ENCODE measurements around the gene GREB1L.

Gene GREB1L

DNA sequence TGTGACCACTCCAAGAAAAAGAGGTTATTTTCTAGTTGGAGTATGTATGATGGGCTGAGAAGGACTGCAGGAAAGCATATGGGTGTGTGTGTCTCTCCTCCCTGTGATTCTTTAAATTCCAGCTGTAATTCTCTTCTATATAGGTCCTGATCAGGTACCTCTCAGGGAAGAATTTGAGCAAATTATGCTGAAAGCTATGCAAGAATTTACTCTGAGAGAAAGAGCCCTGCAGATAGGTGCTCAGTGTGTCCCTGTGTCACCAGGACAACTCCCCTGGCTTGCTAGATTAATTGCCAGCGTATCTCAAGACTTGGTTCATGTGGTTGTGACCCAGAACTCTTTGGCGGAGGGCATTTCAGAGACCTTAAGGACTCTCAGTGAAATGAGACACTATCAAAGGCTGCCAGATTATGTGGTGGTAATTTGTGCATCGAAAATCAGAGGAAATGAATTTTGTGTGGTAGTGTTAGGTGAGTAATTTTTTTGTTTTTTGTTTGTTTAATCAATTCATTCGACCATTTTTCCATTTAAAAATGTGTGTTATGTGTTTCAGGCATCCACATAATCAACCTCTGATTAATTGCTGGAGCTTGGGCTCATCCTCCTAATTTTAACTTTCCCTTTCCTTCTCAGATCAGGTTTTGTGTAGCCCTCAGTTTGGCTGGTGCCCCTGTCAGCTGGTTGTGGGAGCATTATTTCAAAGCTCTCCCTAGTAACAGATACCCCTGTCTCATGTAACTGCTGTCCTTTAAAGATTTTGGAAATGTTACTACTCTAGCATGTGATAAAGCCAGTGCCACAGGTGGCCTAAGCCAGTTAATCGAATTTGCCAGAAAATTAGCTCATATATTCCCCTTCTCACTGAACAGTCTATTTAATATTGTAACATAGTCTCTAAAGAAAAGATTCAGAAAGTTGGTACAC is 207.6 kb downstream of the GREB1L start:
- no peak for DNase-seq (ENCODE audit: low spot score)

DNA sequence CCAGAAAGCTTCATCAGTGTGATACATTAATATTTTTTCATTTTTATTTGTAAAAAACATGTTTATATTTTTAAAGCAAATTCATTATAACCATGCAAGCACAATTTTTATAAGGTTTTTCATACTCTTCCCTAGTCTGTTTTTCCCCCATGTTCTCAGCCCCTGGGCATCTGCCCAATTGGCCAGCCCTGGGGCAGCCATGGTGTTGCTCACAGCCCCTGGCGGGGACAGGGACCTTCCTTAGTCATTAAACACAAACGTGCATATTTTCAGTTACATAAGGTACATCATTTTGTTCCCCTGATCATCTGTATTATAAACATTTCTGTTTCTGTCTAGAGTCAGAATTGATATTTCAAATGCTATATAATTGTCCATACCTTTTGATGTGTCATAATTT is 208.5 kb downstream of the GREB1L start:
- DNase-seq (ENCODE audit: low spot score): no peak

DNA sequence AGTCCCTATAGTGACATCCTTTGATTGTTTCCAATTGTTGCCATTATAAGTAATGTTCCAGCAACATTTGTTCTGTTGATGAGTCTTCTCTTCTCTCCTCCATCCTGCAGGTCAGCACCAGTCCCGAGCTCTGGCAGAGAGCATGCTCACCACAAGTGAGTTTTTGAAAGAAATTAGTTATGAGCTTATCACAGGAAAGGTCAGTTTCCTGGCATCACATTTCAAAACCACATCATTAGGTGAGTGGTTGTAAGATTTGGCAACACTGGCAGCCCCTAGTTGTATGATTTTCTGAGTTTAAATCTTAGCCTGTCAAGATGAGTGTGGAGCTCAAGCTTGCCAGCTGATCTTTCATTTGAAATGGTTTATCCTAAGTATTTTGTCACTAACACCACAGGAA is 208.9 kb downstream of the GREB1L start:
- DNase-seq (ENCODE audit: low spot score): no peak

- DNase-seq (ENCODE audit: low spot score): no peak
Measured at GRCh38 chr18:21451851-21452250, 209.8 kb downstream of the GREB1L start.

GRCh38 chr18:21452276-21452780 is 210.3 kb downstream of the GREB1L start:
- DNase-seq (ENCODE audit: low spot score): no peak

- DNase-seq (ENCODE audit: low spot score): peak; percentile 26
Measured at GRCh38 chr18:21452796-21453510, 210.9 kb downstream of the GREB1L start.

- DNase-seq (ENCODE audit: low spot score): no peak
Measured at GRCh38 chr18:21453511-21453901, 211.5 kb downstream of the GREB1L start.

DNA sequence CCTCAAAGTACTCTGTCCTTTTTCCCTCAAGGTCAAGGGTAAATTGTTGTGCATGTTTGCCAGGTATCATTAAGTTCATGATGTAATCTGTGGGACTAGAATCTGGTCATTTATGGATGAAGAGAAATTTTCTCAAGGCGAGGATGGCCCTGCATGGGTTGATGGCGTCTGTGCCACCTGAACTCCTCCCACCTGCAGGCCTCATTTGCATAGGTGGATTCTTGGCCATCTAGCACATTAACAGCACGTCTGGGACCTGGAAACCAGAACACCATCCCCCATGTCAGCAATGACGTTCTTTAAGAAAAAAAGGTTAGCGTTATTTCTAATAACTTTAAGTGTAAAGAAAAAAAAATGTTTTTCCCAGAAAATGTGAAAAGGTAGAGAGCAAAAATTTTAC is 212.7 kb downstream of the GREB1L start:
- DNase-seq (ENCODE audit: low spot score): no peak

GRCh38 chr18:21456428-21457178 is 214.6 kb downstream of the GREB1L start:
- no peak for DNase-seq (ENCODE audit: low spot score)

- DNase-seq (ENCODE audit: low spot score): no peak
Measured at GRCh38 chr18:21457179-21457535, 215.1 kb downstream of the GREB1L start.

DNA sequence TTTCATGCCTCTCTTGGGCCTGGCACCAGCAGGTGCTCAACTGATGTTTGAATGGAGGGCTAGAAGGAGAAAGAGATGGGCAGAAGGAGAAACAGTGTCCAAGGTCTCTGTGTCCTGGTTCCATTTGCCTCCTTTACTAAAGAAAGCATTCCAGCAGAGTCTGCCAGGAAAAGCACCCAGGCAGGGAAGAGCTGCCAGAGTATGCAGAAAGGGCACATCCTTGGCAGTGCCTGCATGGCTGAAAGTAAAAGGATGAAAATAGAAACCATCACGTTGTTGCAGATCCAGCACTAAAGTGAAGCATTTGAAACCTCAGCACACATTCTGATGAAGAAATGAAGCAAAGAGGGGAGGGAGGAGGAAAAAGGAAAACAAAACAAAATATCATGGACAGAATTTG is 216.3 kb downstream of the GREB1L start:
- DNase-seq (ENCODE audit: low spot score): no peak

DNA sequence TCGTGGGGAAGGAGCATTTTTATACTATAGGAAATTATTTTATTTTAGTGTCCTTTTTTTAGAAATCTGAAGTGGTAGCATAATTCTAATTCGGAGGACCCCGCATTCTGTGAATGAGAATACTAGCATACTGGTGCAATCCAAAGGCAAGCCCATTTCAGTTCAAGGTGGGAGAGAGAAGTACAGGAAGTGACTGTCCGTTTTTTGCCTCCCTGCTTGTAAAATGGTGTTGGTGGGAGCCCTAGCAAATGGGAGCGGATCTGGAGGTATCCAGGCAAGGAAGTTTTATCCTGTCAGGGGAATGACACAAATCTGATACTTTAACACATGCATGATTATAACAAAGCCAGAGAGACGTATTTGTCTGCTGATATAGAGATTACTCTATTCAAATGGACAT is 216.8 kb downstream of the GREB1L start:
- DNase-seq (ENCODE audit: low spot score): no peak

- DNase-seq (ENCODE audit: low spot score): no peak
Measured at GRCh38 chr18:21459706-21460286, 217.8 kb downstream of the GREB1L start.

DNA sequence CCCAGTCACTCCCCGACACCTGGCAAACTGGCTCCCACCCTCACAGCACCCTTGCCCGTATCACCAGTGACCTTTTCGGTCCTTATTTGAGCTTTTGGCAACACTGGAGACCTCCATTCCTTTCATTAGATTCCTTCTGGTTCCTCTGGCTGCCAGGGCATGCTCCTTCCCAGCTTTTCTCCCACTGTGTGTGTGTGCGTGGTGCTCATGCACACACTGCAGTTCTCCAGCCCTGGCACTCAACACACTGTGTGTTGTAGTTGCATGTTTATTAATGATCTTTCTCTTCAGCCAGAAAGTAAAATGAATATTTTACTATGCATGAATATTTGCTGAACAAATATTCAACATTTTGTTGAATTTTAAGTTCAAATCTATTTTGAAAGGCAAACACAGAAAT is 219.4 kb downstream of the GREB1L start:
- DNase-seq (ENCODE audit: low spot score): no peak

DNA sequence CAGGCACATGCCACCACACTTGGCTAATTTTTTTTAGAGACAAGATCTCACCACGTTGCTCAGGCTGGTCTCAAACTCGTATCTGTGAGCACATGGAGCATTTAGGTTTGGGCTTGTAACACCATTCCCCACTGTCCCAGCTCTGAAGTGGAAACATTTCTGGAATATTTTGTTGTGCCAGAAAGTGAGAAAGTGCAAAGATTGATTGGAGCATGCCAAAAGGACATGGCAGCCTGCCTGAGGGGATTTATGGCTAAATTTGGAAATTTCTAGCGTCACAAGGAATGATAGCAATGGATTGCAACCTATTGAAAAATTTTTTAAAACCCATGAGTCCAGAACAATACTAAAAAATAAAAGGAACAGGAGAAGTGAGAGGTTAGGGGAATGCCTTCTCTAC is 221.7 kb downstream of the GREB1L start:
- no peak for DNase-seq (ENCODE audit: low spot score)

- no peak for DNase-seq (ENCODE audit: low spot score)
Measured at GRCh38 chr18:21468514-21469164, 226.6 kb downstream of the GREB1L start.

- no peak for DNase-seq (ENCODE audit: low spot score)
Measured at GRCh38 chr18:21472741-21473140, 230.7 kb downstream of the GREB1L start.

DNA sequence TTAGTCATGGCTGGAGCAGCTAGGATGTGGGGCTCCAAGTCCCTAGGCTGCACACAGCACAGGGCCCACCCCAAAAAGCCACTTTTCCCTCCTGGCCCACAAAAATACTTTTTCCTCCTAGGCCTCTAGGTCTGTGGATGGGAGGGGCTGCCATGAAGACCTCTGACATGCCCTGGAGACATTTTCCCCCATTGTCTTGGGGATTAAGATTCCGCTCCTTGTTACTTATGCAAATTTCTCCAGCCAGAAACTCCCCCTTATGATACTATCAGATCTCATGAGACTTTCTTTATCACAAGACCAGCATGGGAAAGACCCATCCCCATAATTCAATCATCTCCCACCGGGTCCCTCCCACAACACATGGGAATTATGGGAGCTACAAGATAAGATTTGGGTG is 232.6 kb downstream of the GREB1L start:
- DNase-seq (ENCODE audit: low spot score): no peak

GRCh38 chr18:21479721-21480120 is 237.7 kb downstream of the GREB1L start:
- no peak for DNase-seq (ENCODE audit: low spot score)

DNA sequence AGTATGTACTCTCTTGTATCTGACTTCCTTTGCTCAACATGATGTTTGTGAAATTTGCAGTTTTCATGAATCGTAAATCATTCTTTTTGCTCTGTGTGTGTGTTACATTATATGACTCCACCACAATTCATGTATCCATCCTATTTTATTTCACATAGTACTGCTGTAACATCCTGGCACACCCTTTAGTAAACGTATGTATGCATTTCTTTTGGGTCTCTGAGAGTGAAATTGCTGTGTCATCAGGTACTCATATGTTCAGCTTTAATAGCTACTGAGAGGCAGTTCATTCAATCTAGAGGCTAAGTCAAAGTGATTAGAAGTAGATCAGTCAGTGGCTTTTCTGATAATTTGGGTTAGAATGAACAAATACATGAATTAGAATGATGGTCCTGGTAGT is 239.7 kb downstream of the GREB1L start:
- no peak for DNase-seq (ENCODE audit: low spot score)

DNA sequence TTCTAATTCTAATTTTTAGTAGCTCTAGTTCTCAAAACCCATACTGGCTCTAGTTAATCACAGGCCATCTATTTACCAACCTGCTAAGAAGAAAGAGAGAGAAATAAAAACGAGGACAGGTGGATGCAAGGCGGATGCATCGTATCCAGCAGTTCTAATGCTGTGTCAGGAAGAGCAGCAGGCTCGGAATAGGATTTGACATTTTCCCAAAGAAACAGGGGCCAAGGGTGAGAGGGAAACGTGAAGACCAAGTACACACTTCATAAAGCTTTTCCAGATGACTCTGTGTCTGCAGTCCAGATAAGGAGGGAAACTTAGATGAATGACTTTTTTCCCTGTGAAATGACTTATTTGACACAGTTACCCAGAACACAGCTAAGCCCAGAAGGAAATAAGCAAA is 241.0 kb downstream of the GREB1L start:
- DNase-seq (ENCODE audit: low spot score): no peak
